T-helper 17 cell (primary cell): Measurements from ENCODE around the gene ING1. TPM values are rescaled to one million over a fixed set of nuclear protein-coding genes. Genes with fewer than 3 reads are reported as not detected.
"Not testable (repeated sequence)": the region's sequence is repeated elsewhere in the genome, so short reads cannot be mapped to it uniquely, and the experiment has no call there.

Experiments used
- ATAC-seq: fragments of 150-1000 bp; cut with Tn5 transposase; 2 replicates; pipeline ENCODE4 v1.10.0; 2021; ENCODE audit warnings: mild to moderate bottlenecking, moderate library complexity
- DNase-seq, 3 donors: peaks; one replicate each; pipeline versions ENCODE4 v3.0.0 to v3.0.0-alpha.2; 2020 to 2021
- H3K9me3 ChIP-seq: one replicate; pipeline ENCODE4 v1.7.0; 2013; ENCODE audit warnings: low read length, mild to moderate bottlenecking; ENCODE audit not compliant: control insufficient read depth, poor library complexity, severe bottlenecking
- H3K27ac Mint-ChIP-seq: one replicate; pipeline ENCODE4 v1.8.0; 2022; ENCODE audit warnings: mild to moderate bottlenecking, moderate library complexity, mixed read lengths
- H3K27me3 Mint-ChIP-seq: one replicate; pipeline ENCODE4 v1.8.0; 2022; ENCODE audit warnings: mixed read lengths
- H3K36me3 Mint-ChIP-seq: one replicate; pipeline ENCODE4 v1.8.0; 2022; ENCODE audit warnings: low read depth, mixed read lengths
- H3K4me1 Mint-ChIP-seq: one replicate; pipeline ENCODE4 v1.8.0; 2022; ENCODE audit warnings: mild to moderate bottlenecking, mixed read lengths
- H3K4me3 Mint-ChIP-seq: one replicate; pipeline ENCODE4 v1.8.0; 2022; ENCODE audit warnings: mild to moderate bottlenecking, moderate library complexity, mixed read lengths
- total RNA-seq, 4 donors: library from RNA in 2 of 4; stranded (reverse) in 2 of 4; gene quantifications; one replicate each; pipeline ENCODE4 v1.2.3 and lab custom pipeline; 2022 to 2026

The ING1 gene
- total RNA-seq, 2 donors from 2014 or later = 15.2 to 15.3 TPM

DNA sequence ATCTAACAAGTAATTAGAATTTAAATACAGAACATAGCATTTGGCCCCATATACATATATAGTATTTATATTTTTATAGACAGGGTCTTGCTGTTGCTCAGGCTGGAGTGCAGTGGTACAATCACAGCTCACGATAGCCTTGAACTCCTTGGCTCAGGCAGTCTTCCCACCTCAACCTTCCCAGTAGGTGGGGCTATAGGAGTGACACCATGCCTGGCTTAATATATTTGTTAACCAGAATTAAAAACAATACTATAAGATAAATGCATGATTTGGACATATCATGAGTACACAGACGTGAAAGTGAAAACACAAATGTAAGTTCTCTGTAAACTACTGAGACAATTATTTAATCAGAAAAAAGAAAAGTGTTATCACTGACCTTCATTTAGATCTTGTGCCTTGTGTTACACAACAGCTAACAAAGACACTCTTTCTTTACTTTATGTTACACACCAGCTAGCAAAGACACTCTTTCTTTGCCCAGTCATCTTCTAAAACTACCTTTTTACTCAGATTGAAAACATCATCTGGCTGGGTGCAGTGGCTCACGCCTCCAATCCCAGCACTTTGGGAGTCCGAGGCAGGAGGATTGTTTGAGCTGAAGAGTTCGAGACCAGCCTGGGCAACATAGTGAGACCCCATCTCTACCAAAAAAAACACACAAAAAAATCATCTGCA is 30.2 kb upstream of the ING1 start:
- Mint-ChIP-seq H3K4me3 (no peak overlapping the region), H3K27me3 (no peaks in the 10 kb centered on the region), H3K4me1 (peaks cover 8% of the 10 kb centered on the region), H3K27ac (no peak overlapping the region), H3K36me3 (peaks cover 8% of the 10 kb centered on the region)
- H3K9me3 ChIP-seq = no peaks in the 10 kb centered on the region
- no peak for DNase-seq
- peak; percentile 47 for ATAC-seq

GRCh38 chr13:110683921-110684320 is 29.6 kb upstream of the ING1 start:
- DNase-seq (no peak), ATAC-seq (no peak)
- no peaks in the 10 kb centered on the region for H3K27me3 Mint-ChIP-seq
- no peak overlapping the region for H3K4me3 Mint-ChIP-seq
- peaks cover 8% of the 10 kb centered on the region for H3K36me3 Mint-ChIP-seq
- H3K9me3 ChIP-seq = no peaks in the 10 kb centered on the region
- peaks cover 8% of the 10 kb centered on the region for H3K4me1 Mint-ChIP-seq
- no peak overlapping the region for H3K27ac Mint-ChIP-seq

- H3K36me3 Mint-ChIP-seq = peaks cover 8% of the 10 kb centered on the region
- no peak overlapping the region for H3K27ac Mint-ChIP-seq
- no peak for DNase-seq
- H3K4me3 Mint-ChIP-seq = no peak overlapping the region
- H3K4me1 Mint-ChIP-seq = peaks cover 8% of the 10 kb centered on the region
- no peaks in the 10 kb centered on the region for H3K27me3 Mint-ChIP-seq
- H3K9me3 ChIP-seq = no peaks in the 10 kb centered on the region
- no peak for ATAC-seq
Observed at GRCh38 chr13:110684388-110685056, 29.0 kb upstream of the ING1 start.

- DNase-seq = no peak
- Mint-ChIP-seq H3K4me3 (no peak overlapping the region), H3K36me3 (peaks cover 8% of the 10 kb centered on the region), H3K4me1 (peaks cover 7% of the 10 kb centered on the region), H3K27ac (no peak overlapping the region), H3K27me3 (no peaks in the 10 kb centered on the region)
- no peaks in the 10 kb centered on the region for H3K9me3 ChIP-seq
- no peak for ATAC-seq
Observed at GRCh38 chr13:110685305-110686020, 28.0 kb upstream of the ING1 start.

- no peaks in the 10 kb centered on the region for H3K9me3 ChIP-seq
- DNase-seq (no peak), ATAC-seq (no peak)
- Mint-ChIP-seq H3K4me1 (peaks cover 6% of the 10 kb centered on the region), H3K36me3 (peaks cover 8% of the 10 kb centered on the region), H3K4me3 (no peak overlapping the region), H3K27ac (no peak overlapping the region), H3K27me3 (no peaks in the 10 kb centered on the region)
Observed at GRCh38 chr13:110687736-110688135, 25.8 kb upstream of the ING1 start.

DNA sequence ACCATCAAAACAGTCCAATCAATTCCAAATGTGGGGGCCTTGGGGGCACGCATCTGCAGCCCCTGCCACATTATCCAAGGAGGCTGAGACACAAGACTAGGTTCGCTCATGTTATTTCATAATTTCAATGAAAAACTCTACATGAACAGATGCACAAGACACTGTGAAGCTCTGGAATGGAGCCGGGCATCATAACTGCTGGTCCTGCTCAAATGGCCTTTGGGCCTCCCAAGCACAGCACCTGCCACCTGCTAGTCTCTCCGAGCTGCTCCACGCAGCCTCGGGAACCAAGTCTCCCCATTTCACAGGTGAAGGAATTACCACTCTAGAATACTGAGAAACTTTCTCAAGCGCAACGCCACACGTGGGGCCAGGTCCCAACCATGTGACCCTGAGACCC is 24.5 kb upstream of the ING1 start:
- ATAC-seq (no peak), DNase-seq (no peak)
- Mint-ChIP-seq H3K36me3 (peaks cover 8% of the 10 kb centered on the region), H3K27me3 (no peaks in the 10 kb centered on the region), H3K4me3 (no peak overlapping the region), H3K27ac (no peak overlapping the region), H3K4me1 (peaks cover 6% of the 10 kb centered on the region)
- no peaks in the 10 kb centered on the region for H3K9me3 ChIP-seq

- peaks cover 6% of the 10 kb centered on the region for H3K4me1 Mint-ChIP-seq
- DNase-seq (no peak), ATAC-seq (no peak)
- peaks cover 8% of the 10 kb centered on the region for H3K36me3 Mint-ChIP-seq
- H3K27ac Mint-ChIP-seq = no peak overlapping the region
- H3K4me3 Mint-ChIP-seq = no peak overlapping the region
- no peaks in the 10 kb centered on the region for H3K9me3 ChIP-seq
- H3K27me3 Mint-ChIP-seq = no peaks in the 10 kb centered on the region
Observed at GRCh38 chr13:110689711-110690110, 23.8 kb upstream of the ING1 start.

DNA sequence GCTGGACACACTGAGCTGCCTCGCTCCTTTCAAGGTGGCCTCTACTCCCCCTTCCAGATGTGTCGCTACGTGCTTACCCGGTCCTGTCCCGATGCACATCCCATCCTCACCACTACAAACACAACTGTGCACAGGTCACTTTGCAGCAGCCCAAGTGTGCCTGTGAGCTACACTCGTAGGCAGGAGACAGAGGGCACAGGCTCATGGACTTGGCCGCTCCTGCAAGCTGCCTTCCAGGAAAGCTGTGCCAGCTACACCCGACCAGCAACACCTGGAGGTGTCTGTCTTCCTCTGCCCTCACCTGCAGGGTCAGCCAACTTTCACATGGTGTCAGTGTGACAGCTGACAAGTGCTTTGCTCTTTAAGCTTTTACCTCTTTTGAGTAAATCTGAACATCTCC is 23.0 kb upstream of the ING1 start:
- H3K27ac Mint-ChIP-seq = no peak overlapping the region
- DNase-seq = no peak
- no peak for ATAC-seq
- H3K27me3 Mint-ChIP-seq = no peaks in the 10 kb centered on the region
- H3K4me3 Mint-ChIP-seq = no peak overlapping the region
- no peaks in the 10 kb centered on the region for H3K9me3 ChIP-seq
- peaks cover 5% of the 10 kb centered on the region for H3K36me3 Mint-ChIP-seq
- H3K4me1 Mint-ChIP-seq = peaks cover 3% of the 10 kb centered on the region

GRCh38 chr13:110695774-110696173 is 17.7 kb upstream of the ING1 start:
- not testable (repeated sequence) for H3K36me3 Mint-ChIP-seq

DNA sequence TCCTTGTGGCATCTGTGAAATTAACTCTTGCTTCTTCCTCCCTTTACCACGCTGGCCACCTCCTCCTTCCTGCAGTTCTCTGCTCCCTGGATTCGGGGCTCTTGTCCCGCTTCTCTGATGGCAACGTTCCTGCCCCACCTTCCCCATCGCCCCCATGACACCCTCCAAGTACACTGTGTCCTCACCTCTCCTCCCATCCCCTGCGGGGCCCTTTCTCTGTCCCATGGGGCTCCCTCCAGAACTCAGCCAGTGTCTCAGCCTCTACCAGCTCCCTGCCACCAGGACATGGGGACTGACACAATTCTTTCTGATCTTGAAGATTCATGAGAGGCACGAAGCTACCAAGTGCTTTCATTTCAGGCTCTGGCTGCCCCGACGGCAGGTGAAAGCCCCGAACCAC is 16.7 kb upstream of the ING1 start:
- Mint-ChIP-seq H3K4me3 (no peak overlapping the region), H3K4me1 (peaks cover 18% of the 10 kb centered on the region), H3K27me3 (no peaks in the 10 kb centered on the region), H3K36me3 (peaks cover 2% of the 10 kb centered on the region), H3K27ac (peak overlapping the region; percentile 59)
- no peaks in the 10 kb centered on the region for H3K9me3 ChIP-seq
- ATAC-seq (no peak), DNase-seq (no peak)

More at GRCh38 chr13:110695774-110696173, 17.7 kb upstream of the ING1 start:
- not testable (repeated sequence) for H3K27me3 Mint-ChIP-seq, H3K9me3 ChIP-seq, ATAC-seq, H3K27ac Mint-ChIP-seq, H3K4me3 Mint-ChIP-seq, DNase-seq
- H3K4me1 Mint-ChIP-seq = peaks cover 16% of the 10 kb centered on the region

DNA sequence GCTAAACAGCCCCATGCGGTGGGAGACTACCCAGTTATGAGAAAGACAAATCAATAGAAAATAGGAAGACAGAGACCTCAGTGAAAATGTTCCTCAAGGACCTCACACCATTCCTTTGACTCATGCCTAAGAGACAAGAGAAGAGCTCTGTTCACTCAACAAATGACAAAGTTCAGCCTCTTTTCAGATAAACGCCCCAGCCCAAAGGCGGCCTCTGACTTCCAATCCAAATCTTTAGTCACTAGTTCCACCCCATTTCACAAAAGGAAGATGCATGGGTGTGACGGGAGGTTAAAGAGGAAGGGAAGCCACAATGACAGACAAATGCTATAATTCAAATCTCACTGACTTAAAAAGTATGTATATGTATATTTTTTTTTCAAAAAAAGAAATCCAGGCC is 15.7 kb upstream of the ING1 start:
- Mint-ChIP-seq H3K27me3 (no peaks in the 10 kb centered on the region), H3K27ac (no peak overlapping the region), H3K4me3 (no peak overlapping the region), H3K36me3 (peaks cover 2% of the 10 kb centered on the region), H3K4me1 (peaks cover 25% of the 10 kb centered on the region)
- no peak for ATAC-seq
- H3K9me3 ChIP-seq = no peaks in the 10 kb centered on the region
- no peak for DNase-seq

DNA sequence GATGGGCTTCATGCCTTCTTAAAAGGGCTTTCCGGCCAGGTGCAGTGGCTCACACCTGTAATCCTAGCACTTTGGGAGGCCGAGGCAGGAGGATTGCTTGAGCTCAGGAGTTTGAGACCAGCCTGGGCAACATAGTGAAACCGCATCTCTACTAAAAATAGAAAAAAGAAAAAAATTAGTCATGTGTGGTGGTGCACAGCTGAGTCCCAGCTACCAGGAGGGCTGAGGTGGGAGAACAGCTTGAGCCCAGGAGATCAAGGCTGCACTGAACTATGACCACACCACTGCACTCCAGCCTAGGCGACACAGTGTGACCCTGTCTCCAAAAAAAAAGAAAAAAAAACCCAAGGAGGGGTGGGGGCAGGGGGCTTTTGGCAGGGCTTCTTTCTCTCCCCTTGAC is 14.8 kb upstream of the ING1 start:
- Mint-ChIP-seq H3K27ac (no peak overlapping the region), H3K27me3 (no peaks in the 10 kb centered on the region), H3K4me3 (no peak overlapping the region), H3K4me1 (peaks cover 28% of the 10 kb centered on the region), H3K36me3 (peaks cover 2% of the 10 kb centered on the region)
- H3K9me3 ChIP-seq = no peaks in the 10 kb centered on the region
- DNase-seq = no peak
- ATAC-seq = no peak
